Measurements from ENCODE around the gene ATP5PD.
A peak's percentile ranks its signal among the peaks of the same experiment; 100 is the strongest.

Gene ATP5PD

DNA sequence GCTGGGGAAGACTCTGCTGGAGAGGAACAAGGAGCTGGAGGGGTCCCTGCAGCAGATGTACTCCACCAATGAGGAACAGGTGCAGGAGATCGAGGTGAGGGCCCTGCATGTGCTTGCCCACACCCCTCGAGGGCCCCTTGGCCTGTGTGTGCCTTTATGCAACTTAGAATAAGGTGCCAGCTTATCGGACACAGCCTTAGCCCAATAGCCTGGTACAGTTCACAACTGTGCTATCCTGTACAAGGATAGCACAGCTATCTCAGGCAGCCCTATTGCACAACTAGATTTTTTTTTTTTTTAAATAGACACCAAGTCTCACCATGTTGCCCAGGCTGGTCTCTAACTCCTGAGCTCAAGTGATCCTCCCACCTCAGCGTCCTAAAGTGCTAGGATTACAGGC, 47.2 kb downstream of the ATP5PD start:
- no peak overlapping the region for H3K9ac ChIP-seq (ENCODE audit: low read length)
- DNase-seq (ENCODE audit: low read depth): no peak
- H3K27me3 ChIP-seq (replicated peaks; ENCODE audit: control insufficient read depth, insufficient read depth, low read length): no peaks in the 10 kb centered on the region
- H3K36me3 ChIP-seq (ENCODE audit: control insufficient read depth, insufficient read depth, low read length, severe bottlenecking): peaks cover 35% of the 10 kb centered on the region
- peaks cover 1% of the 10 kb centered on the region for H3K4me1 ChIP-seq (ENCODE audit: control insufficient read depth, insufficient read depth, low read length)
- H3K9me3 ChIP-seq (ENCODE audit: control insufficient read depth, low read length): no peaks in the 10 kb centered on the region
- H3K4me3 ChIP-seq (ENCODE audit: low read length): no peak overlapping the region

DNA sequence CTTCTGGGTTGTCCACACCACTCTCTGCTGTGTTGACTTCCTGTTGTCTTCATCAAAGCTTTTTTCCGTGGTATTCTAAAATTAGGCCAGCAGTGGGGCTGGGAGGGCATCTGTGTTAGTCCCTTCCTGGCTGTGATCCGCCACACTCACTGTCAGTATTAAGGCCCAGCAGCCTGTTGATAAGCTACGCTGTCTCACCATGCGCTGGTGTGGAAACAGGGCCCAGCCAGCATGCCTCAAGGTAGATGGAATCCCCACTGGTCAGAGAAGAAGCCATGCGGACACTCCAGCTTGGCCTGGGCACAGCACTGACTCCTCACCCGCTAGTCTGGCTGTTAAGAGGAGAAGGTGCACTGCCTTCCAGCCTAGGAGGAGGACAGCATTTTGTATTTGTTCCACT, 48.0 kb downstream of the ATP5PD start:
- Histone ChIP-seq H3K4me3 (ENCODE audit: low read length) (no peak overlapping the region), H3K9ac (ENCODE audit: low read length) (no peak overlapping the region), H3K4me1 (ENCODE audit: control insufficient read depth, insufficient read depth, low read length) (peaks cover 9% of the 10 kb centered on the region), H3K27me3 (replicated peaks; ENCODE audit: control insufficient read depth, insufficient read depth, low read length) (no peaks in the 10 kb centered on the region), H3K9me3 (ENCODE audit: control insufficient read depth, low read length) (no peaks in the 10 kb centered on the region), H3K36me3 (ENCODE audit: control insufficient read depth, insufficient read depth, low read length, severe bottlenecking) (peaks cover 35% of the 10 kb centered on the region)
- DNase-seq (ENCODE audit: low read depth): no peak

DNA sequence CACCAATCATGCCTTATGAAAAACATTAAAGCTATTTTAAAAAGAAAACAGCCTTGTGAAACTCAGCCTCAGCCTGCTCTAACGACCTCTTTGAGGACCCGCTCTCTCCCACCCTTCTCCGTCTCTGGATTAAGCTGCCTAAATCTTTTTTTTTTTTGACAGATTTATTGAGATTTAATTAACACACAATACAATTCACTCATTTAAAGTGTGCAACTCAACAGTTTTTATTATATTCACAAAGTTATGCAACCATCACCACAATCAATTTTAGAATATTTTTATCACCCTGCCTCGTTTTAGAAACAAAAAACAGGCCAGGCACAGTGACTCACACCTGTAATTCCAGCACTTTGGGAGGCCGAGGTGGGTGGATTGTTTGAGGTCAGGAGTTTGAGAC, 50.9 kb downstream of the ATP5PD start:
- Histone ChIP-seq H3K9ac (ENCODE audit: low read length) (no peak overlapping the region), H3K27me3 (replicated peaks; ENCODE audit: control insufficient read depth, insufficient read depth, low read length) (no peaks in the 10 kb centered on the region), H3K36me3 (ENCODE audit: control insufficient read depth, insufficient read depth, low read length, severe bottlenecking) (peaks cover 7% of the 10 kb centered on the region), H3K4me1 (ENCODE audit: control insufficient read depth, insufficient read depth, low read length) (peaks cover 14% of the 10 kb centered on the region), H3K4me3 (ENCODE audit: low read length) (no peak overlapping the region), H3K9me3 (ENCODE audit: control insufficient read depth, low read length) (no peaks in the 10 kb centered on the region)
- DNase-seq (ENCODE audit: low read depth): no peak

DNA sequence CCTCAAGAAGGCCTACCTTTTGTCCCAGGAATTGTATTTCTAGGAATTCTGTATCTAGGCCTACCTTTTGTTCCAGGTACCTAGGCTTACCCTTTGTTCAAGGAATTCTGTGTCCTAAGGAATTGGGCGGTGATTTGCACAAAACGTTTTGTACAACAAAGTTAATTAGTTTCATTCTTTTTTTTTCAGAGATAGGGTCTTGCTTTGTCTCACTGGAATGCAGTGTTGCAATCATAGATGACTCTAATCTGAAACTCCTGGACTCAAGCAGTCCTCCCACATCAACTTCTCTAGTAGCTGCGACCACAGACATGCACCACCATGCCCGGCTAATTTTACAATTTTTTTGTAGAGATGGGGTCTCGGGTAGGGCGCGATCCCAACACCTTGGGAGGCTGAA, 52.3 kb downstream of the ATP5PD start:
- H3K9ac ChIP-seq (ENCODE audit: low read length): no peak overlapping the region
- DNase-seq (ENCODE audit: low read depth): peak; percentile 72
- no peaks in the 10 kb centered on the region for H3K9me3 ChIP-seq (ENCODE audit: control insufficient read depth, low read length)
- peaks cover 19% of the 10 kb centered on the region for H3K4me1 ChIP-seq (ENCODE audit: control insufficient read depth, insufficient read depth, low read length)
- peaks cover 1% of the 10 kb centered on the region for H3K36me3 ChIP-seq (ENCODE audit: control insufficient read depth, insufficient read depth, low read length, severe bottlenecking)
- no peaks in the 10 kb centered on the region for H3K27me3 ChIP-seq (replicated peaks; ENCODE audit: control insufficient read depth, insufficient read depth, low read length)
- H3K4me3 ChIP-seq (ENCODE audit: low read length): no peak overlapping the region

DNA sequence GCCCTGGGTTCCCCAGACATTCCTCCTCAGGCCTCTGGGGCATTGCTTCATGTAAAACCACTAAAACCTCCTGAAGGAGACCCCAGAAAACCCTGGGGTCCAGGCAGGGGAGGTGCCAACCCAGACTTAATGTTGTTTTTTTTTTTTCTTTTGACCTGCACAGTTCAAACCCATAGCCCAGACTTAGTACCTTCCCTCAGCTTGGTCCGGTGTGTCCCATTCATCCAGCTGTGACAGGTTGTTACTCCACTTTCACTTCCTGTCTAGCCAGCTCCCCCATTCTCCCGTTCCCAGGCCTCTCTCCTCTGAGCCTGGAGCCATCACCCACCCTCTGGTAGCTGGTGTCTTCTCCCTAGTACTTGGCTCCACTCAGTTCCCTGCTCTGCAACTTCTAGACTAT, 54.5 kb downstream of the ATP5PD start:
- H3K36me3 ChIP-seq (ENCODE audit: control insufficient read depth, insufficient read depth, low read length, severe bottlenecking): no peaks in the 10 kb centered on the region
- H3K4me1 ChIP-seq (ENCODE audit: control insufficient read depth, insufficient read depth, low read length): peaks cover 29% of the 10 kb centered on the region

DNA sequence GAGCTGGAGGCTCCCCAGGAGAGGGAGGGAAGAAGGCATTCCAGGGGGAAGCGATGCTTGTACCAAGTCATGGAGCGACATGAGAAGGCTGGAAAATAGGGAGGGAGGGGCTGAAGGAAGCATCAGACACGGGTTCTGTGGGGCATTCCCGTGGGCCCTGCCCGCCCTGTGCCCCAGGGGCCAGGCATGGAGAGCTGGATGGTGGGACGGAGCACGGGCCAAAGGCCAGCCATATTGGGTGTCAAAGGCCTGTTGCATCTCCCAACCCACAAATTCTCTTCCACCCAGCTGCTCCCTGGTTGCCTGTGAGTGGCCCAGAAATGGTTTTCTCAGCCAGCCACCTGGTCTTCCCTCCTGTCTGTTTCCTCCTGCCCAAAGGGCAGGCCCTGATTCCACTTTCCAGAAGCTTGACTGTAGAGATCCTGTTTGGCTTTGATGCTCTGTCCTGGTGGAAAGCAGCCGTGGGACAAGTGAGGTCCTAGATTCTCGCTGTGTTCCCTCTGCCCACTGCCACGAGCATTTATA, 56.1 kb downstream of the ATP5PD start:
- no peaks in the 10 kb centered on the region for H3K36me3 ChIP-seq (ENCODE audit: control insufficient read depth, insufficient read depth, low read length, severe bottlenecking)
- no peak overlapping the region for H3K4me3 ChIP-seq (ENCODE audit: low read length)
- no peak for DNase-seq (ENCODE audit: low read depth)
- H3K4me1 ChIP-seq (ENCODE audit: control insufficient read depth, insufficient read depth, low read length): peaks cover 36% of the 10 kb centered on the region
- H3K27me3 ChIP-seq (replicated peaks; ENCODE audit: control insufficient read depth, insufficient read depth, low read length): no peaks in the 10 kb centered on the region
- no peaks in the 10 kb centered on the region for H3K9me3 ChIP-seq (ENCODE audit: control insufficient read depth, low read length)
- no peak overlapping the region for H3K9ac ChIP-seq (ENCODE audit: low read length)

More for the DNA sequence above, 54.5 kb downstream of the ATP5PD start:
- no peak overlapping the region for H3K4me3 ChIP-seq (ENCODE audit: low read length)
- H3K27me3 ChIP-seq (replicated peaks; ENCODE audit: control insufficient read depth, insufficient read depth, low read length): no peaks in the 10 kb centered on the region
- no peak overlapping the region for H3K9ac ChIP-seq (ENCODE audit: low read length)
- no peaks in the 10 kb centered on the region for H3K9me3 ChIP-seq (ENCODE audit: control insufficient read depth, low read length)
- DNase-seq (ENCODE audit: low read depth): no peak

All from adipocyte (in vitro differentiated cells).